SHP77 (cell line): ENCODE measurements around the gene MOB3A.

Experiments
- DNase-seq, 2 experiments: peaks; one replicate each; lab custom pipeline; 2025; lab: John Stamatoyannopoulos, UW

The MOB3A gene

GRCh38 chr19:2059422-2060201 lies 36.5 kb downstream of the MOB3A start:
- DNase-seq: peak; percentile 75 to 76

- no peak for DNase-seq
Measured at GRCh38 chr19:2058570-2059421, 37.3 kb downstream of the MOB3A start.

- DNase-seq: no peak
Measured at GRCh38 chr19:2057484-2058469, 38.3 kb downstream of the MOB3A start.

GRCh38 chr19:2056837-2057192 lies 39.3 kb downstream of the MOB3A start:
- DNase-seq: no peak

GRCh38 chr19:2055931-2056836 lies 39.9 kb downstream of the MOB3A start:
- DNase-seq: peak; percentile 20 to 49

- DNase-seq: no peak
Measured at GRCh38 chr19:2054763-2055162, 41.4 kb downstream of the MOB3A start.

GRCh38 chr19:2053601-2054389 lies 42.3 kb downstream of the MOB3A start:
- no peak for DNase-seq

GRCh38 chr19:2051773-2052704 lies 44.1 kb downstream of the MOB3A start:
- no peak for DNase-seq

- DNase-seq: peak; percentile 49 to 81
Measured at GRCh38 chr19:2050991-2051772, 44.9 kb downstream of the MOB3A start, which contains the start of gene MKNK2. TSS of gene MKNK2 (minus strand) at chr19:2051244. CDS start at chr19:2050851, 393 bp downstream.

- no peak for DNase-seq
Measured at GRCh38 chr19:2050349-2050990, 45.7 kb downstream of the MOB3A start.

GRCh38 chr19:2049741-2050348 lies 46.3 kb downstream of the MOB3A start:
- DNase-seq: peak; percentile 46 to 50

- no peak for DNase-seq
Measured at GRCh38 chr19:2048959-2049740, 47.0 kb downstream of the MOB3A start.

GRCh38 chr19:2048104-2048958 lies 47.8 kb downstream of the MOB3A start:
- DNase-seq: no peak

- no peak for DNase-seq
Measured at GRCh38 chr19:2047449-2048103, 48.5 kb downstream of the MOB3A start.

GRCh38 chr19:2047076-2047448 lies 49.1 kb downstream of the MOB3A start:
- no peak for DNase-seq
